Fibroblast of lung (primary cell): ENCODE measurements around the gene KLHL13.

Experiments
- CTCF ChIP-seq, 2 donors: IDR thresholded peaks in 1 of 2; conservative IDR thresholded peaks in 1 of 2; 1 replicate in 1 of 2; 2 replicates in 1 of 2; pipeline ENCODE4 v1.5.1; 2011 to 2012; ENCODE audit warnings: low read length in 2 of 2, control low read depth in 1 of 2, inconsistent platforms in 1 of 2, low read depth in 1 of 2, mild to moderate bottlenecking in 1 of 2
- EZH2 ChIP-seq: IDR thresholded peaks from 2 replicates; pipeline ENCODE4 v1.5.1; 2012; ENCODE audit warnings: low read length, control low read depth, mild to moderate bottlenecking; ENCODE audit errors: missing control alignments

DNA sequence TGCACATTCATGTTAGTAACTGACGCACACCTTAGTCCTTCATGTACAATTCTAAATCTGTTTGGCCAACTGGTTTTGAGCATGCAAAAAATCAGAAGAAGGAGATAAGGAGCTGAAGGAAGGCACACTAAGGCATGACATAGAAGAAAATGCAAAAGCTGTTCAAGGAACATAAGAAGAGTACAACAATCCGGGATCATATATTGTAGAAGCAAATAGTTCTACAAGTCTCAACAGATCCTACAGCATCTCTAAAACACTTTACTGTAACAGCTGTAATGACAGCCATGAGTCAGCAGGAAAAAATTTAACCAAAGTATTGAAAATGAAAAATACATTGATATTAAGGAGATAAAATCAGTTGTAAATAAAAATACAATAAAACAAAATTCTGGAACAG lies 57.7 kb downstream of the KLHL13 start:
- TF ChIP-seq EZH2: no peak
- no peak for TF ChIP-seq CTCF (conservative IDR thresholded peaks at IDR 0.05 in 1 of 2, IDR thresholded peaks at IDR 0.05 in 1 of 2; ENCODE audit: low read depth in 1 of 2, low read length in 2 of 2)
